SW 1271 (cell line): ENCODE data around the gene ARHGAP21.
"Not testable (repeated sequence)": the region's sequence is repeated elsewhere in the genome, so short reads cannot be mapped to it uniquely, and the experiment has no call there.

Experiments
- DNase-seq, 2 experiments: peaks; one replicate each; lab custom pipeline; 2025; lab: John Stamatoyannopoulos, UW

ARHGAP21 gene

DNA sequence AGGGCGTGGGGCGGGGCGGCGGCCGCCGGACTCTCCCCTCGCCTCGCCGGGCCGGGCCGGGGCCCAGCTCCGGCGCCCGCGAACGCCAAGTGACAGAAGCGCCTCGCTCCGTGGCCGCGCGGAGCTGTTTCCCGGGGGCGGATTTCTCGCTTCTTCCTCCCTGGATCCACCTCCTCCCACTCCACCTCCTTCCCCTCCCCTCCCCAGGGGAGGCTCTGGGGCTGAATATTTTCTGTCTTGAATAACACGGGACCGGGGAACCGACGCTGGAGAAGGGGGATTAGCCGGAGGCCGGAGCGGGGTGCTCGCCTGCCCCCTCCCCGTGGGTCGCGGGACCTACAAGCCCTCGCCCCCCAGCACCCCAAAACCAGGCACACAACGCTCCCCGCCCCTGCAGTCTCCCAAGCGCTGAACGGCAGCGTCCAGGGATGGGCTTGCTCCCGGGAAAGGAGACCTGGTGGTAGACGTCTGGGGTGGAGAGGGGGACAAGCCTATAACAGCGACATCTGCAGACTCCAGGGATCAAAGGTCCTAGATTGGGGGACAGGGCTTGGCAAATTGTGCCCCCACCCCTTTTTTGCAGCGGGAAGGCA is at the start of gene ARHGAP21:
TSS of gene ARHGAP21 (minus strand) at position 100 of the 593 bp plus-strand sequence. CDS start 1,988 bp downstream, outside the sequence.
- DNase-seq: peak; percentile 9 to 63

DNA sequence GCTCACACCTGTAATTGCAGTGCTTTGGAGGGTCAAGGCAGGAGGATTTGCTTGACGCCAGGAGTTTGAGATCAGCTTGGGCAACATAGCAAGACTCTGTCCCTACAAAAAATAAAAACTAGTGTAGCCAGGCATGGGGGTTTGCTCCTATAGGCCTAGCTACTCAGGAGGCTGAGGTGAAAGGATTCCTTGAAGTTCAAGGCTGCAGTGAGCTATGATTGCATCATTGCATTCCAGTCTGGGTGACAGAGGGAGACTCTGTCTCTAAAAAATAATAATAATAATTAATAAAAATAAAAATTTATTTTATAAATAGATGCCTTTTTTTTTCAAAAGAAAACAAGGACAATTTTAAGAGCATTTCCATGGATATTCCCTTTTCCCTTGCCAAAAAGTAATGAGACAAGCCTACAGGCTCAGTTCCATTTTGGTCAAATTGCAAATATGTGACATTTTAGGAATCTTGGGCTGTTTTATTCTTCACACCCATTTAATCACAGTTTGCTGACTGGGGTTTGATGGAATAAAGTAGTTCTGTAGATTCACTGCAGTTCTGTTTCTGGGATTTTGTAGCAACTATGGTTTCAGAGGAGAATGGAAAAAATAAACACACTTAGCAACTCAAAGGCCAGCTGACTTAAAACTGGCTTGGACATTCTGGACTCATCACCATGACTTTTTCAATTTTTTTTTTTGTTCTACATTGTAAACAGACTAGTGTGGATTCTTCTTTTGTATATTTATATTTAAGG is 48.4 kb upstream of the ARHGAP21 start:
- DNase-seq: no peak

DNA sequence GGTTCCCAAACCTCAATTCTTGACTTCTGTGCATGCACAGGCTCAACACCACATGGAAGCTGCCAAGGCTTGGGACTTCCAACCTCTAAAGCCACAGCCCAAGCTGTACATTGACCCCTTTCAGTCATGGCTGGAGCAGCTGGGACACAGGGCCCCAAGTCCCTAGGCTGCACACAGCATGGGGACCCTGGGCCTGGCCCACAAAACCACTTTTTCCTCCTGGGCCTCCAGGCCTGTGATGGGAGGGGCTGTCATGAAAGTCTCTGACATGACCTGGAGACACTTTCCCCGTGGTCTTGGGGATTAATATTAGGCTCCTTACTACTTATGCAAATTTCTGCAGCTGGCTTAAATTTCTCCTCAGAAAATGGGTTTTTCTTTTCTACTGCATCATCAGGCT is 41.3 kb upstream of the ARHGAP21 start:
- DNase-seq: not testable (repeated sequence)

DNA sequence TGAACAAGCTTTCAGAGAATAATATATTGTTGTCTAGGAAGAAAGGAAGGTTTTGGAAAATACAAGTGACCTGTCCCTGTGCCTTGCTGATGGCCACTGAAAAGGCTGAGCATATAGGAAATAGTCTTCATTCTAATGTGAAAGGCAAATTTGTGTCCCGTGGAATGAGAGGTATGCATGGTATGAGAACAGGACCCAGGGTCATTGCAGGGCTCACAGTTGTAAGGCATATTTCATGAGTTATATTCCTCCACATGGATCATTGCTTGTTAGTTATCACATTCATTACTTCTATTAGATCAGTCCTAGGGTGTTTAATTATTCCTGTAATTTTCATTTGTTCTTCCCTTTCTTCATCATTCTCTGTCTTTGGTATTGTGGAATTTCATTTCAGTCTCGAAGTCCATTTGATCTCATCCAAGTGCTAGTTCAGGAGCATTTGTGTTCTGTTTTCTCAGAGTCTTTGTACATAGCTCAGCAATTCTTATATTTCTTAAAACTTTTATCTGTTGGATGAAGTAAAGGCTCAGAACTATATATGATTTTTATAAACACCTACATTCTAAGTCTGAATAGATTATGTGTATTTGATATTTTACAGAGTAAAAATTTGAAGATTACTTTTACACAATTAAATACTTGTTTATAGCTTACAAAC is 39.4 kb upstream of the ARHGAP21 start:
- DNase-seq: peak; percentile 29 to 51

DNA sequence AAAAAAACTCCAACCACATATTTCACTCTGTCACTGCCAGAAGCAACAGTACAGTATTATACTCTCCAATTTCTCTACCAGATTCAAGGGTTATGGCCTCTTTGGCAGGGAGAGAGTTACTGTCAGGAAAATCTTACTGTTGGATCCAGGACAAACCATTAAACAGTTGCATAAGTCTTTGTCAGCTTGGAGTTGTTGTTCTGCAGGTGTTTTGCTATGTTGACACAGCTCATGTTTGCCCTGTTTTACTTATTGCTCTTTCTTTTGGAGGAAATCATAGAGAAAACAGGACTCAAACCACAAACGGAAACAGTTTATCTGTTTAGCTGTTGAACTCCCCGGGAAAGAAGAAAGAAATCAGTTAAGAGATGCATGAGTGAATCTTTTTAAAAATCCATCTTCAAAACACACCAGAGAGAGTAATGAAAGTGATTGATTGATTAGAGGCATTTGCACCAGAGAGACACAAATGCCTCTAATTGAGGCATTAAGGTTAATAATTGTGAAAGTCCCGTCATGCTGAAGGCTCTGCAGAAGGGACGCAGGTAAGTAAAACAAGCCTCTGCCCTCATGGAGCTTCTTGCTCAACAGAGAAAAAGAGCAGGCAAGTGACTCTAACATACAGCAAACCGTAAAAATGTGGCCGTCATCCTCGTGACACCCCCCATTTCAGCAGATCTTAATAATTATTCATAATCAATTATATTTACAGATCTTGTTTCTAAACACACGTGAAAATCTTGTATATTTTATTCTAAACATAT is 38.7 kb upstream of the ARHGAP21 start:
- DNase-seq: peak in 1 of 2 experiments; percentile 2

GRCh38 chr10:24759672-24760071 is 36.0 kb upstream of the ARHGAP21 start:
- no peak for DNase-seq

DNA sequence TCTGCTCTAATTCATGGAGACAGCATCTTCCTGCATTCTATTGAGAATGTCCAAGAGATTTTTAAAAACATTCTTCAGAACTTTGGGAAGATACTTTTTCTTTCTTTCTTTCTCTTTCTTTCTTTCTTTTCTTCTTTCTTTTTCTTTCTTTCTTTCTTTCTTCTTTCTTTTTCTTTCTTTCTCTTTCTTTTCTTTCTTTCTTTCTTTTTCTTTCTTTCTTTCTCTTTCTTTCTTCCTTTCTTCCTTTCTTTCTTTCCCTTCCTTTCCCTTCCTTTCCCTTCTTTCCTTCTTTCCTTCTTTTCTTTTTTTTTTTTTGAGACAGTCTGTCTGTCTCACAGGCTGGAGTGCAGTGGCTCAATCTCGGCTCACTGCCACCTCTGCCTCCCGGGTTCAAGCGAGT is 34.6 kb upstream of the ARHGAP21 start:
- not testable (repeated sequence) for DNase-seq

GRCh38 chr10:24756283-24756682 is 32.6 kb upstream of the ARHGAP21 start:
- no peak for DNase-seq

- no peak for DNase-seq
Observed at GRCh38 chr10:24751716-24752115, 28.0 kb upstream of the ARHGAP21 start.

DNA sequence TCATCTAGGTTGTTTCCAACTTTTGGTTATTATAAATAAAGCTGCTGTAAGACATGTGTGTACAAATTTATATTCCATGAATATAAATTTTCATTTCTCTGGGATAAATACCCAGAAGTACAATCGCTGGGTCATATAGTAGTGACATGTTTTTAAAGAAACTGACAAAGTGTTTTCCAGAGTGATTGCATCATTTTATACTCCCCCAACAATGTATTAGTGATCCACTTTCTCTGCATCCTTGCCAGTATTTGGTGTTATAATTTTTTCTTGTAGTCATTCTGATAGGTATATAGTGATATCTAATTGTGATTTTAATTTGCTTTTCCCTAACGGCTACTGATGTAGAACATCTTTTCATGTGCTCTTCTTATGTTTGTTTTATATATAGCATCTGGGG is 27.0 kb upstream of the ARHGAP21 start:
- no peak for DNase-seq

DNA sequence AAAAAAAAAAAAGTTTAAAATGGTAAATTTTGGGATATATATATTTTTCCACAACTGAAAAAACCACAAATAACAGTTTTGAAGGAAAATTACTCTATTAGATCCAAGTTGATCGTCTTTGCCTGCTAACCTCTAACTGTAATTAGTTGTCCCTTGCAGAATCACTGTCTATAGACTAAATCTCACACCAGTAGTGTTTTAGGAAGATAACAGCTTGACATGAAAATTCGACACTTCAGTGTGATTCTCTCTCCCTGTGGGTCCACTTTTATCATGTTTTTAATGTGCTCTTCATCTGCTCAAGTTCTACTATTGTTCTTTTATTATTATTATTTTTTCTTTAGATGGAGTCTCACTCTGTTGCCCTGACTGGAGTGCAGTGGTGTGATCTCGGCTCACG is 24.5 kb upstream of the ARHGAP21 start:
- no peak for DNase-seq

DNA sequence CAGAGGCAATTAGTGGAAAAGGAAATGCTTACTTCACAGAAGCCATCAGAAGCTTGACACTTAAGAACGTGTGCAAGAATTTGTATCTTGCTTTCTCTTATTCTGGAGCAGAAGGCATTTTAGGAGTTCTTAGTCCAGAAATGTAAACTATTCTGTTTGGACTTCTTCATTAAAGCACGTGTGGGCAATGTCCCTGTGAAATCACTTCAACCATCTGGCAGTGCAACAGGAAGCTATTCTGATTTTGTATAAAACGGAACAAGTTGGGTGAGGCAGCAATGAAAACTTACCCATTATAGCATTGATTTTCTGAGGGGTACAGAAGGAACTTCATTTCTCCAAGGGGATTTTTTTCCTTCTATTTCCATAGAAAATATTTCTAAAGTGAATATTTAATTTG is 21.3 kb upstream of the ARHGAP21 start:
- no peak for DNase-seq

DNA sequence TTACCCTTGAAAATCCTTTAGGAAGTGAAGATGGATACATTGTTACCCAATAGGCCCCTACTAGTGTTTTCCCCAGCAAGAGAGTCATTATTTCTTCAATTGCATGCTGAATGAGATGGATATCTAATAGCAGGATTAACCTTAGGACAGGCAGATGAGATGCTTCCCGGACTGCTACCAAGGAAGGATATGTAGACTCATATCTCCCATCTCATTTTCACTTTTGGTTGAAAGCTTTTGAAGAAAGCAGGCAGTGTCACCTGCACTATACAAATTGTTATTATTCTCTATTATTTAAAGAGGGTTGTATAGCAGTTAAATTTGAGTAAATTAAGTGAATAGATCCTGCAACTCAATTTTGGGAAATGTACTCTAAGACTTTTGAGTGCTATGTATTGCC is 17.0 kb upstream of the ARHGAP21 start:
- no peak for DNase-seq

GRCh38 chr10:24737001-24737400 is 13.3 kb upstream of the ARHGAP21 start:
- no peak for DNase-seq

DNA sequence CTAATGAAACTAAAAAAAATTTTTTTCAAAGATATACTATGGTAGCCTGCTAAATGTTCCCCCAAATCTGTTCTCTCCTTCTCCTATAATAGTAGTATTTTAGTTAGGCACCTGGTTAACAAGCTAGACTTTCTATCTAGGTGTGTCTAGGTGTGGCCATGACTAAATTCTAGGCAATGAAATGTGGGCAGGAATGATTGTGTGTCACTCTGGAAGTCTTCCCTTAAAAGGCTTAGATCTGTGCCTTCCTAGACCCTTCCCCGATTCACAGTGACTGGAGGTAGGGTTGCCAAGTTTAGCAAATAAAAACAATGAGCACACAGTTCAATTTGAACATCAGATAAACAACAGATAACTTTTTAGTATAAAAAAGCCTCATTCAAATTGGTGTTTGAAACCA is 8.3 kb upstream of the ARHGAP21 start:
- no peak for DNase-seq

GRCh38 chr10:24730811-24731210 is 7.1 kb upstream of the ARHGAP21 start:
- DNase-seq: no peak

- DNase-seq: no peak
Observed at GRCh38 chr10:24727786-24728185, 4.1 kb upstream of the ARHGAP21 start.

- no peak for DNase-seq
Observed at GRCh38 chr10:24726626-24727025, 2.9 kb upstream of the ARHGAP21 start.

DNA sequence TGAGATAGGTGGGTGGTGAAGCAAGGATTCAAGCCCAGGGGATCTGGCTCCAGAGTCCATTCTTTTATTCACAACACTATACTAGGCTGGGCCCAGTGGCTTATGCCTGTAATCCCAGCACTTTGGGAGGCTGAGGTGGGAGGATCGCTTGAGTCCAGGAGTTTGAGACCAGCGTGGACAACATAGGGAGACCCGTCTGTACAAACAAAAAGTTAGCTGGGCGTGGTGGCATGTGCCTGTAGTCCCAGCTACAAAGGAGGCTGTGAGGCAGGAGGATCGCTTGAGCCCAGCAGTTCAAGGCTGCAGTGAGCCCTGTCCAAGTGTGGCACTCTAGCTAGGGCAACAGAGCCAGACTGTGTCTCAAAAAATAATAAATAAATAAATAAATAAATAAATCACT is 2.3 kb upstream of the ARHGAP21 start:
- DNase-seq: not testable (repeated sequence)

GRCh38 chr10:24724381-24725228 is 918 bp upstream of the ARHGAP21 start:
- peak; percentile 57 to 88 for DNase-seq

DNA sequence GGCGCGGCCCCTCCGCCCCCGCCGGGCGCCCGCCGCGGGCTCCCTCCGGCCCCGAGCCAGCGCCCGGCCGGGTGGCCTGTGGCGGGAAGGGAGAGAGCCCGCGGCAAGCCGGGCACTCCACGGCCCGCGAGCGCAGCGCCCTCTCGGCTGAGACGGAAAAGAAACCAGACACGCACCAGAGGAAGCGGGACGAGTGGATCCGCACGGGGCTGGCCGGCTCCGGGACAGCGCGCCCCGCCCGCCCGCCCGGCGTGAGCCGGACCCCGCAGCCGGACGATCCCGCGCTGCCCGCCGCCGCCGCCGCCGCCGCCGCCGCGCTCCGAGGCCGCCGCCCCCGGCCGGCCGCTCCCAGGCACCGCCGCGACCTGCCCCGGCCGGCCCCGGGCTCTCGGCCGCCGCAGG is 300 bp downstream of the ARHGAP21 start:
- DNase-seq: no peak
